HG02642 (cell line): ENCODE data around the gene DSCAM.

Experiments
- ATAC-seq: cut with Tn5 transposase; IDR thresholded peaks from one replicate; pipeline ENCODE4 v1.9.1; 2021; ENCODE audit warnings: mild to moderate bottlenecking; ENCODE audit not compliant: unreplicated experiment, poor library complexity

The DSCAM gene

GRCh38 chr21:40675017-40675416 lies 171.9 kb downstream of the DSCAM start:
- ATAC-seq: no peak

DNA sequence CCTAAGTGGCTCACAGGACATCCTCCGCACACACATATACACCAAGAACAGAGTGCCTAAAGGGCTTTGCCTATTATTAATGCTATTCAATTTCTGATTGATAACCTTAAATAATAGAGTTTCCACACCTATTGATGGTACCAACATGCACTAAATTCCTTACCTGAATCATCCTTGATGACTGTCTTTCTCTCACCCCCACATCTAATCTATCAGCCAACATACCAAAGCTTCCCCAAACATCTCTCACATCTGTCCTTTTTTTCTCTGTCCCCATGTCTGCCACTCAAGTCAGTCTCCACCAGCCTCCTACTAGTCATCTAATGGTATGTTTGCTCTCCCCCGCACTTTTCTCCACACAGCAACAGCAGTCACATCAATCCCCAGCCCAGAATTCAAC lies 174.4 kb downstream of the DSCAM start:
- ATAC-seq: no peak

- no peak for ATAC-seq
Observed at GRCh38 chr21:40671716-40672115, 175.2 kb downstream of the DSCAM start.

- no peak for ATAC-seq
Observed at GRCh38 chr21:40668555-40669275, 178.2 kb downstream of the DSCAM start.

DNA sequence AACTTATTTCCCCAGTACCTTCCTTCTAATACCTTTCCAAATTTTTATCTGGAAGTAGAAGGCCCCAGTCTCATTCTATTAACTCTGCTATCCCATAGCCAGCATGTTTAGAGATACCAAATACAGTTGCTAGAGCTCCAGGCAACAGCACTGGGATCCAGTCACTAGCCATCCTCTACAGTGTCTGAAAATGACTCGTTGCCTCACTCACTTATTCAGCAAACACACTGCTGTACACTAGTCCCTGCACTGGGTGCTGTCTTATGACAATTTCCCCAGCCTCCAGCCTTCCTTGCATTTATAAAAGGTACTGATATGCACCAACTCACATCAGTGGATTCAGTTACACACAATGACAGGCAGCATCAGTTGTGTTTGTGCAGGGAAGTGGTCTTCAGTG lies 179.0 kb downstream of the DSCAM start:
- no peak for ATAC-seq

DNA sequence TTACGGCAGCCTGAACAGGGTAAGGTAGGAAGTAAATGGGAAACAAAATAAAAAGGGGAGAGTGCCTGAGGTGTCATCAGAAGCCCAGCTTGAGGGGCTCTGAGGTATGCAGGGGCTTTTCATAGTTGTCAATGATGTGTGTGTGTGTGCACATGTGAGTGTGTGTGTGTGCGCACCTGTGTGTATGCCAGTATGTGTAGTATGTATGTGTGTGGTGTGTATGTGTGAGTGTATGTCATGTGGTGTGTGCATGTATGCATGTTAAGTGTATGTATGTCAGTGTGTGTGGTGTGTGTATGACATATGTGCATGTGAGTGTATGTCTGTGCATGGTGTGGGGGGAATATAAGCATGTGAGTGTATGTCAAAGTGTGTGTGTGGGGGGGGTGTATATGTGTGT lies 184.1 kb downstream of the DSCAM start:
- ATAC-seq: no peak

DNA sequence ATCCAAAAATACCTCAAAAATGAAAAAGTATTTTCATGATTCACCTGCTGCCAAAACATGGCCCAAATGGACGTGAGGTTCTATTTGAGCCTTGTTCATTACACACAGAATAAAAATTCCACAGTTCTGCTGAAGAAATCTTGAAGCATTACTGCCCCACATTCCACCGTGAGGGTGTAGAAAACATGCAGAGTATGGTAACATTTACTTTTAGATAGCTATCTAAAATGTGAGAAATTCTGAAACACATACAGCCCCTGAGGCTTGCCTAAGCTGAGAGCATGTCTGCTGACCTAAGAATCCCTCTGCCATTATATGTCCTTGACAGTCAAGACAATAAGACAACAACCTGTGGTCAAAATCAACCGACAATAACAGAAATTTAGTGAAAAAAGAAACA lies 186.5 kb downstream of the DSCAM start:
- ATAC-seq: no peak

DNA sequence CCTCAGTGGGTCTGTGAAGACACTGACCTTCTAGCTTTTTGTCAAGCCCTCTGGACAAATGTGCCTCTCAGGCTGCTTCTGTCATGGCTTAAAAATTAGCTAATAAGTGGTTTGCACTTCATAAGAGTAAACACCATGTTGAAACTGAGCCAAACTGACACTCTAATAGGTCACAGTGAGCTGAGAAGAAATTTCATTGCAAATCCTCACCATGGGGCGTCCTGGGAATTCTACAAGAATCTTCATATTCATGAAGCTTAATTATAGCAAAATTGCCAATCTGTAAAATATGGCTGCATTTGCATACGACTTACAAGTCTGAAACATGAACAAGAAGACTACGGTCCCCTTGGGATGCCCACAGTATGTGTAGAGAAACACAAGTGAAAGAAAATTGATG lies 188.6 kb downstream of the DSCAM start:
- no peak for ATAC-seq

DNA sequence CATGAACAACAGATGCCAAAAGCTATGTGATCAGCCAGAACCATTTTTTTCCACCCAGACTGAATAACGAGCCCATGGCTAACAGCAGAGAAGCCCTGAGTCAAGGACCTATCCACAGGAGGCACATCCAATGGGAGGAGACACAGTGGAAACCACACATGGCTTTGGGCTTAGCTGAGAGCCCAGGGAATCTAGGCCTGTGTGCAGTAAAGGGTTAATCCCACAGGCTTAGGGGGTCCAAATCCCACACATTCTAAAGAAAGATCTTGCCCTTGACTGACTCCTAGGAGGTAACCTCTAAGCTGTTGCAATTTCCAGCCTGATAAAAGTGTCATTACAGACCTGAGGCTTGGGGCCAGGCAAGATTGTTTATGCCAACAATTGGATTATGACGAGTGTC lies 194.5 kb downstream of the DSCAM start:
- ATAC-seq: no peak

GRCh38 chr21:40647706-40648105 lies 199.3 kb downstream of the DSCAM start:
- no peak for ATAC-seq

GRCh38 chr21:40646651-40647050 lies 200.3 kb downstream of the DSCAM start:
- no peak for ATAC-seq

DNA sequence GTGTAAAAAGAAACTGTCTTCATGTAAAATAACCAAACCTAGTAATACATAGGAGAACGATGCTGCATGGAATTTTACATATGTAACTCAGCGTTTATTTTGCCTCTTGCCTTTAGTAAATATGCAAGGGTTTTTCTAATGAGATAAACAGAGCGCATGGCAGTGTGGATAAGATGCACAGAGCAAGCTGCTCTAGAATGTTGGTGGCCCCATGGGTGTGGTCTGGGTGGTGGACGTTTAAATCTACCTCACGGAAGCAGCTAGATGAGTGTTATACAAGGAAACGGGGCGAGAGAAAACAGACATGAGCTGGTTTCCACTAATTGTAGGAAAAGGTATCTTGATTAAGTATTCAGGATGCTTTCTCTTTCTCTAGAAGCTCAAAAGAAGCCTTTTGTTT lies 205.9 kb downstream of the DSCAM start:
- no peak for ATAC-seq

DNA sequence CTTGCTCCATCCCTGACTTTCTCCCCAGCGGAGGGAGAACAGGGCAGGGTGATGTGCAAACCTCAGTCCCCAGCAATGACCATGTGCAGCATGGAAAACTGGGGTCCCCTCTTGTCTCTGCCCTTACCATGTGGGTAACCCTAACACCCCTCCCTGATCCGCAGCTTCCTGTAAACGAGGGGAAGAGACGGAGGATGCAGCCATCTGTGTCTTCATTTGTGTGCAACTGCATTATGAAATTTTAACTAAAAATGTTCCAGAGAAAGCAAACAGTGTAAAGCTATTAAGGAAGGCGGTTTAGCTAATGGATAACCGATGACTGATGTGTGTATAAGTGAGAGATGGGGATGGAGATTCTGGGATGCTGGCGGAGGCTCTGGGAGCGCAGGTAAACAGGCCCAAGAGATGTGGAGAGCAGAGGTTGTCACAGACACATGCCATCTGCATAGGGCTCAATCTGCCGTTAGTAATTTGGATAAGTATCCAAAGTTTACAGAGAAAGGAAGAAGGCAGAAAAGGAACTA lies 206.6 kb downstream of the DSCAM start:
- ATAC-seq: no peak

DNA sequence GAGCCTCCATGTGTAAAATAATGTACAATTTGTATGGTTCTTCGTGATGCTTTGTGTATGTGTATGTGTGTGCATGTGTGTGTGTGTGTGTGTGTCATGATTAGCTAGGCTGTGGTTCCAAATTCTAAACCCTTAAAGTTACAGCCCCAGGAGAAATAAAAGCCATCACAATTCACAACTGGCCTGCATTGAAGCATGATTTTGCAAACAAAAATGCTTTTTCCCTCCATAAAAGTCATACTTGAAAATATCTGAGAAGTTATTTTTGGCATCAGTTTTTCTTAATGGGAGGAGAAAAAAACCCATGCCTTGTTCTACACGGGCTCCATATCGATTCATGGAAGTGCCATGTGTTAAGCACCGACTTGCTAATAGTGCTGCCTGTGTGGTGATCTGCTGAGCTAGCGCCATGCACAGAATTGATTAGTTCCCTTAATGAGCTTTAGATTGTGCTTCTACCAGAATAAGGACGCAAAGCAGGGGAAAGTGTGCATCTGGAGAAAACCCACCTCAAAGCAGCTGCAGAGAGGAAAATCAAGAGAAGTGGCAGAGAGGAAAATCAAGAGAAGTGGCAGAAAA lies 207.3 kb downstream of the DSCAM start:
- no peak for ATAC-seq

- ATAC-seq: no peak
Observed at GRCh38 chr21:40638466-40639251, 208.3 kb downstream of the DSCAM start.

GRCh38 chr21:40636026-40636425 lies 210.9 kb downstream of the DSCAM start:
- no peak for ATAC-seq

- ATAC-seq: no peak
Observed at GRCh38 chr21:40635391-40635790, 211.6 kb downstream of the DSCAM start.

- ATAC-seq: no peak
Observed at GRCh38 chr21:40634141-40634540, 212.8 kb downstream of the DSCAM start.

DNA sequence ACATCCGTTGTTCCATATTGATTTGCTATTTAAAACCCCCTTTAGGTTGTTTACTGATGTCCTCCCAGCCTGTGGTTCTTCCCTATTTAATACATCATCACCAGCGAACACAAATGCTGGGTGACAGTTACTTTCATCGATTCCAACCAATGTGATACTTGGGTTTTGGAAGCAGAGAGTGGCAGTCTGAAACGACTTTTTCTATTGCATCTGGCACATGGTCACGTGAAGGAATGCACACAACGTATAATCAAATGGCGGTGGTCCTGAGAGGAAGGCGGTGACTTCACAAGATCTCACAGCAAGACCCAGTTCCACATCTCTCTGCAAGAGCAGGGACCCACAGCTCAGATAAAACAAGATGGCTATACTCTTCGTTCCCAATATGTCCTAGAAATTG lies 213.9 kb downstream of the DSCAM start:
- no peak for ATAC-seq

- ATAC-seq: no peak
Observed at GRCh38 chr21:40631211-40631610, 215.7 kb downstream of the DSCAM start.

- no peak for ATAC-seq
Observed at GRCh38 chr21:40625991-40626390, 221.0 kb downstream of the DSCAM start.
